NT2/D1 (cell line): ENCODE data around the gene SELENOM.

Experiments
- SUZ12 ChIP-seq: IDR thresholded peaks from 2 replicates; pipeline ENCODE4 v1.6.1; 2011; ENCODE audit not compliant: insufficient read length, insufficient read depth; ENCODE audit errors: extremely low read depth
- YY1 ChIP-seq: IDR thresholded peaks from 2 replicates; pipeline ENCODE4 v1.6.1; 2011; ENCODE audit not compliant: insufficient read length, insufficient read depth
- ZNF274 ChIP-seq: IDR thresholded peaks from 2 replicates; pipeline ENCODE4 v1.6.1; 2011; ENCODE audit warnings: mild to moderate bottlenecking, low read depth, low read length

DNA sequence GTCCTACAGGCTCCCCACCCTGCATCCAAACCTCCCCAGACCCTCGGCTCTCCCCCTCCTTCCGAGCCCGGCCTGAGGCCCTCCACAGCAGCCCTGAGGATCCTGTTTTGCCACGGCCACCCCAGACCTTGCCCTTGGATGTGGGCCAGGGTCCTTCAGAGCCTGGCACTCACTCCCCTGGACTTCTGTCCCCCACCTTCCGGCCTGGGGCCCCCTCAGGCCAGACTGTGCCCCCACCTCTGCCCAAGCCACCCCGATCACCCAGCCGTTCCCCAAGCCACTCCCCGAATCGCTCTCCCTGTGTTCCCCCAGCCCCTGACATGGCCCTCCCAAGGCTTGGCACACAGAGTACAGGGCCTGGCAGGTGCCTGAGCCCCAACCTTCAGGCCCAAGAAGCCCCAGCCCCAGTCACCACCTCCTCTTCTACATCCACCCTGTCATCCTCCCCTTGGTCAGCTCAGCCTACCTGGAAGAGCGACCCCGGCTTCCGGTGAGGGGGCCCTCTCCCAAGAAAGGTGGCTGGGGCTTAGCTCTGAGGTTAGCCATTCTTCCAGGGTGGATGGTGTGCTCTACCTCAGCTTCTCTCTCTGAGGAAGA lies 18.3 kb upstream of the SELENOM start:
- TF ChIP-seq ZNF274: no peak
- TF ChIP-seq SUZ12: no peak
- TF ChIP-seq YY1: no peak
